GM19193 (cell line): Measurements from ENCODE around the gene MON2.

Experiments
- POLR2A ChIP-seq: IDR thresholded peaks from 4 replicates; pipeline ENCODE4 v1.6.1; 2011; ENCODE audit not compliant: insufficient read depth, insufficient read length; ENCODE audit errors: extremely low read depth

The MON2 gene

DNA sequence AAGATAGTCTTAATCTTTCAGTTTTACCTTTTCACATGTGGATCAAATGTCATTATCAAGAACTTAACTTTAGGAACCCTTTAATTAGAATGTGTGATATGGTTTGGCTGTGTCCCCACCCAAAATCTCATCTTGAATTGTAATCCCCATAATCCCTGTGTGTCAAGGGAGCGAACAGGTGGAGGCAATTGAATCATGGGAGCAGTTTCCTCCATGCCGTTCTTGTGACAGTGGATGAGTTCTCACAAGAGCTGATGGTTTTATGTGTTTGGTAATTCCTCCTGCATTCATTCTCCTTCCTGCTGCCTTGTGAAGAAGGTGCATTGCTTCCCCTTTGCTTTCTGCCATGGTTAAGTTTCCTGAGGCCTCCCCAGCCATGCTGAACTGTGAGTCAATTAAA is 160.6 kb downstream of the MON2 start:
- TF ChIP-seq POLR2A = no peak

DNA sequence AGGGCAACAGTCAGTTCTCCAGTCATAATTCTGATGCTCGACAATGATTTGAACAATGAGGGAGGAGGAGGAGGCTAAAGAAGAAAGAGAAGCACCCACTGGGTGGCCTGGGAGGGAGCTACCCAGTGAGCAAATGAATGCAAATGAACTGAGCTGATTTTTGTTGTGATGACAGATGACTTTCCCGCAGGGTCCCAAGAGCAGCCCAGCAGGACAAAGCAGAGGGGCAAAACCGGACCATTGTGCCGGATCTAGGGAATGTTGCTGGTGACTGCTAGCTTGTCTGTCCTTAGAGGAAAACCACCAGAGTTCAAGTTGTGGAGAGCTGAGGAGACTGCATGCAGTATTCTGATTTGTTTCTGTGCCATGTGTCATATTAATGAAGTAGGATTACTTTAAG is 162.8 kb downstream of the MON2 start:
- TF ChIP-seq POLR2A = no peak

DNA sequence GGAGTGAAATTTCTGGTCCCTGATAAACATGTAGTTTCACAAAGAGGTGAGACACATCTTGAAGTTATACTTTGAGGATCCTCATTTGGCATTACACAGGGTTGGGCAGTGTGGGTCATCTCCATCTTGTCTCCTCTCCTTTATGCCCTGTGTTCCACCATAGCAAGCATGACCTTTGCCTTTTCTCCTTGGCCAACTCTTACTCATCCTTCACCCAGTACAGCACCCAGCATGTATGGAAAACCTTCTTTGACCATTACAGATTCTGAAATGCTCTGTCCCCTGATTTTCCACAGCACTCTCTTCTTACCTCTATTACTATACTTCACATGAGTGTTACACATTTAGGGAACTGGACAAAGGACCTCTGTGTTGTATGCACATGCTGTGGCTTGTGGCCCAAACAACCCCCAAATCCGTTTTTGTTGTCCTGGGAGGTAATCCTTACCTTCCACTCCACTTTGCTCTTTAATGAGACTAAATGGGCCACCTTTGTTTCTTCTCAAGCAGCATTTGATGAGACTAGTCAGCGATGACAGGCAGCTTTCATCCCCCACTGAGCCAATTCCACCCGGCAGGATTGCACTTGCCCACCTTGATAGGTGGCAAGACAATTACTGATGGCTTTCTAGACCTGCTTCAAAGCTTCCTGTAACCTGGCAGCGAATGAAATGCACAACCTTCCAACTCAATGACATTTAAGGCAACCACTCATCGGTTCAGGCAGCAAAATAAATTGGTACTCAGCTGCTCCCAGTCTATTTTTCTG is 163.5 kb downstream of the MON2 start:
- no peak for TF ChIP-seq POLR2A

DNA sequence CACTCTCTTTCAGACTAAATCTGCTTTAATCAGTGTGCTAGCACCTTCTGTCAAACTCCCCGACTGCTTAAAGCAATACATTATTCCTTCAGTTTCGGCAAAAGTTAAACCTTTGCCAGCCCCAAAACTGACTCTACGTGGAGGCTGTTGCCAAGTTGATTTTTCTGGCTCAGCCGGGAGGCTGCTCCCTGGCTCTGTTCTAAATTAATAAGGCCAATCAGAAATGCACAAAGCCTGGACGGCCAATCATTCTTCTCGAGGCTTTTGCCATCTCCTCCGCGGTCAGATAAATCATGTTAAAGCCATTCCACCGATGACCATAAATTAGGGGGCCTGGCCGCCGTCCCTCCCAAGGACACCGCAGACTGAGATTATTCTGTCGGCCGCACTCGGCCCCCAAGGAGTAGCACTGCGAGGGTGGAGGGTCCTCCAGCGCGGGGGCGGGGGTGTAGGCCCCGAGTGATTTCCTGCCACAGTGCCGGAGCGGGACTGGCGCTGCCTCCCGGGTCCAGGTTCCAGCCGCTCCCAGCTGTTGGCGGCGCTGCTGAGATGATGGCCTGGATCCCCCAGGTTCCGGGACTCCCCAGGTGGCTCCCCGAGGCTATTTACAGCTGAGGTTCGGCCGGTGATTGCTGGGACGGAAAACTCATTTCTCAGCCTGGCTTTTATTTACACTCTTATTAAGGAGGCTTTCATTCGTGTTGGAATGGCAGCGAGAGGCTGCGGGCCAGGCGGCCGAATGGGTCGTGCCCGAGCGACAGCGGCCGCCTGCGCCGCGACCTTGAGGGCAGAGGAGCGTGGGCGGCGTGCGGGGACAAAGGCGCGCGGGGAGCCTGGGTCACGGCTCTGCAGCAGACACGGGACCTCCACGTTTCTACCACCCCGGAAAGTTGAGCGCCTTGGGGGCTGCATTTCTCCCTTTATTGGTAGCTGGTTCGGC is 165.1 kb downstream of the MON2 start:
- TF ChIP-seq POLR2A = no peak

DNA sequence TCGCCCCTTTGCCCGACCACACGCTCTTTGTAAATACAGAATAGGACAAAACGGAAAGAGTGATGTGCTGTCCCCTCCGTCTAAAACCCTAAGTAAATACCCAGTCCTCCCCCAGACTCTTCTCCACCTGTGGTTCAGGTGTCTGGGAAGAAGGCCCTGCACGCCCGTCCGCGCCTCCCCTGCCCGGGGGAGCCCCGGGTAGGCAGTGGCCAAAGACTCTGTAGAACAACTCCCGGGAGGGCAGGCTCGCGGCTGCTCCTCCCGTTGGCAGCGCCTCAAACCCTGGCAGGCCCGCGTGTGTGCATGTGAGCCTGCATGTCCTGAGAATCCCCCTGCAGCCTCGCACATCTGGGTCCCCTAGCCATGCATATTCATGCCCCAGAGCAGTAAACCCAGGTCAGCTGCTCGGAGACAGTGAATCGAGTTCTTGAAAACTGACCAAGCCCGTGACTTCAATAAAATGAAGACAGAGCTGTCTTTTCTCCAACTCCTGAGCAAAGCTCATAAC is 165.8 kb downstream of the MON2 start:
- no peak for TF ChIP-seq POLR2A

DNA sequence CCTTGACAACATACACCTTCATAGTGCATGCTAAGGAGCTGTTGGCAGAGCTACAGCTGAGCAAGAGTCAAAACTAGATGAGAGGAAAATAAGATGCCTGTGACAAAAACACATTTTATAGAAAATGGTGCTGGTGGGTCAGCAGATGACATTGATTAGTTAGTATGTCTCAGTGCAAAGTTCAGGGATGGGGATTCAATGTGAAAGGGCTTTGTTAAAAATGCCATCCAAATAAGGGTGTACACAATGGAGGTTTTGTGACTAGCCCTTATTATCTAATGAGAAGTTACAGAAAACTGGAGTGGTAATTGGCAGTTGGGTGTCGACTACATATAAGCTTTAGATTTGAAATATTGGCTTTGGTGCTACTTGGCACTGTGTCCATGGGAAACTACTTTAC is 169.0 kb downstream of the MON2 start:
- no peak for TF ChIP-seq POLR2A

DNA sequence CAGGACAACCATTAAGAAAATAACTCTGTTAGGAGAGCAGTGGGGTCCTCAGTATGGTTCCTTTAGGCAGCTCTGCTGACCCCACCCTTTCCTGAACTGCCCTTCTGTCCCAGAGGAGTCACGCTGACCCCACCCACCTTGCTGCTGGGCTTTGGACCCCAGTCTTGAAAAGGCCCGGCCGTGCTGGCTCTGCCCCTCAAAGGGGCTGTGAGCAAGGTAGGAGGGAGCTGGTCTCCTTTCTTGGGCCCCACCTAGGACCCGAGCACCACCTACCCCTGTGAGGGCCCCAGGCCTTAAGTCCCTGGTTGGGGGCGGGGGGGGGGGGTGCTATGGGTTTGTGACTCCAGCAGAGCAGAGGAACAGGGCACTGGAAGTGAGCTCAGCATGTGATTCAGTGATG is 171.1 kb downstream of the MON2 start:
- no peak for TF ChIP-seq POLR2A

DNA sequence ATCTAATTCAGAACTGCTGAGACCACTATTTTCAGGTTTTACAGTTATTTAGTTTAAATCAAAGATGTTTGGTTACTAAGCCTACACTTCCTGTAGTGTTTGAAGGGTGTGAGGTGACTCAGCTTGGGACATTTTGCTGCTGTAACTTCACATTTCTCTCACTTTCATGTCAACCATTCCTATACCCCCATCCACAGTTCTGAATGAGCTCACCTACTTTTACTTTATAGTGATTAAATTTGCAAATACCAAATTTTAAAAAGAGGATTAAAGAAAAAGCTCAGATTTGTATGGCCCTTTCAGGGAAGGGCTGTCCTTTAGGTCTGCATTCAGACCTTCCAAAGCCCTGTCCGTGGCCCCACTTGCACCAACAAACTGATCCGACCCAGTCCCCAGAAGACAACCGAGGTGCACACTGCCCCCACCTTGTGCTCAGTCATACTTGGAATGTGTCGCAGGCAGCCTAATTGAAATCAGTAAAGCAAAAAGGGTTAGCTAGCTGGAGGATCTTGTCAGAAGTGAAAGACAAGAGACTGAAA is 174.4 kb downstream of the MON2 start:
- no peak for TF ChIP-seq POLR2A

DNA sequence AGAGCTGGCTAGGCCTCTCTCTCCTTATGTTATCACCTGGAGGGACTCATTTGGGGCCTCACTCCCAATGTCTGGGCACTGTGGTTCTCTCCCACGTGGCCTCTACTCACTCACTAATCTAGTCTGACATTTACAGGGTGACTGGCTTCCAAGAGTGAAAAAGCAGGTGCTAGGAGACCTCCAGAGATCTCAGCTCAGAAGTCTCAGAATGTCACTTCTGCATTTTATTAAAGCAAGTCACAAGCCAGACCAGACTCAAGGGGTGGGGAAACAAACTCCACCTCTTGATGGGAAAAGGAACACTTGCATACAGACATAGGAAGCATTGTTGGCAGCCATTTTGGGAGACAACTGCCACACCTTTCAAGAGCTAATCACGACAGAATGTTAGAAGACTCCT is 175.9 kb downstream of the MON2 start:
- no peak for TF ChIP-seq POLR2A

DNA sequence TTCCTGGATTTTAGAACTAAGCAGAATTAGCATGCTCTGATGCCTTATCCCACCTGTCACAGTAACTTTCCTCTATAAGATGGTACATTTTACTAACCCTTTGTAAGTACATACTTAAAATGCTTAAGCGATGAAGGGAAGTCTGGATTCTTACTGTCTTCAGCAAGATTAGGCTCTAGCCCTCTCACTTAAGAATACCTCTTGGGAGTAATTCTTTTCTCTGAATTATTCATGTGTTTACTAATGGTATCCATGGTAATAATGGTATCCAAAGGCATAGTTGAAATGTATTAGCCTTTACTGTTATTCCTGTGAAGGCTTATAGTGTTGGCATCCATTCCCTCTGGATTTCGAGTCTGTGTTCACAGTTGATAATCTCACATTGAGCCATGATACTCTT is 176.9 kb downstream of the MON2 start:
- TF ChIP-seq POLR2A = no peak

DNA sequence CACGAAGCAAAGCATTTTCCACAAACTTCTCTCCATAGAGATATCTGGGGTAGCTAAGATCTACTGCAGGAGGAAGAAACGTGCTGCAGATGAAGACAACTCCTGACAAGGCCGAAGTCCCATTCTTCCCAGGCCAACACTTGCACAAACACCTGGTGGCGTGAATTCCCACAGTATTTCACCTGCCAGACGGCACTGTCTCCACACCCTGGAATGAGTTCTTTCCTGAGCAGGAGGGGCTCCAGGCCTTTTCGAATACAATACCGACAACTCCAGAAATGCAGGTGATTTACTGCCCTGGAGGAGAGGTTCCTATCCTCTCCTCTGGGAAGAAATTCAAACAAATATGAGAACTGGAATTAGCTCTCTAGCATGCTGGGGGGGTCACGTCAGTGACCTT is 179.9 kb downstream of the MON2 start:
- no peak for TF ChIP-seq POLR2A

DNA sequence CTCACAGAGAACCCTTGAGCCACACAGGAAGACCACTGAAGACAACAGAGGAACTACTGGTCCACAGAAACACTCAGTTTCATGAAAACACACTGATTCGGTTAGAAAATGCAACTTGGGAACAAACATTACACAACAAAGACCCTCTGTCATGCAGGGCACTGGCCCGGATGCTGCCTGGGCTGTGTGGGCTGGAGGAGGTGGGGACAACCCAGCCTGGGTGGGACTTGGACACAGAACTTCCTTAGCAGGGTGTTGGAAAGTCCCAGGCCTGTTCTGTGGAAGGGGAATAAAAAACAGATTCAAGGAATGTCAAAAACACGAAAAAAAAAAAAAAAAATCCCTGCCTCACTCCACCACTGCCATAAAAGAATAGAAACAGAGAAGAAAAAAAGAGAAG is 181.0 kb downstream of the MON2 start:
- no peak for TF ChIP-seq POLR2A

DNA sequence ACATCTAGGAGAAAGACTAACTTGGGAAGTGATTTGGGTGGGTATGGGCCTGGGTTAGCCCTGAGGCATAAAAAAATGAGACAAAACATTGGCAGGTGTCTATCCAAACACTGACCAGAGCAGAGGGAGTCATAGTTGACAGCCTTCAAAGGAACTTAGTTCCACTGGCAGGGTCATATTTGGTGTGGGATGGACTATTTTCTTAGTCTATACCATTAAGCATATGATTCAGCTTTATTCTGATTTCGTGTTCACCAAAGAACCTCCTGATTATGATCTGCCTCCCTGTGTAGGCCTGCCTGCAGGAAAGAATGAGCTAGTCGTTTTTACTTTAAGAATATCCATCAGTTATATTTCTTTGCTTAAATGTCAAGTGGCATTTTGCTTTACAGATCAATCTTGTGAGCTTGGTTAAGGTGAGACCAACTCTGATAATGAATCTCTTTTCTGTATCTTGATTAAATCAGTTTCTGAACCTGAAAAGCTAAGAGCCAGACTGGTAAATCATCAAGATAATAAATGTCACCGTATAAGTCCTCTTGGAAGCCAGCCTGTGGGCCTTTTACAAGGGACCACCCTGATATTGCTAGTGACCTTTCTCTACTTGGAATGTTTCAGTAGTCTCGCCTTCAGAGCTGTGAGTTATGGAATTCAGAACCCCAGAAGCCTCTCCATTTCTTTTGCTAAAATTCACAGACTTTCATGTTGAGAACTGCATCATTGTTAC is 182.9 kb downstream of the MON2 start:
- no peak for TF ChIP-seq POLR2A
